Adipocyte (in vitro differentiated cells): ENCODE data around the gene GPRC5B.

Experiments
- DNase-seq: peaks from one replicate; pipeline ENCODE4 v3.0.0-alpha.2; 2015; ENCODE audit warnings: low read depth
- H3K27me3 ChIP-seq: replicated peaks from 2 replicates; pipeline ENCODE4 v1.7.0; 2013; ENCODE audit warnings: mild to moderate bottlenecking, low read length, moderate library complexity; ENCODE audit not compliant: control insufficient read depth, insufficient read depth
- H3K36me3 ChIP-seq: 2 replicates; pipeline ENCODE4 v1.7.0; 2013; ENCODE audit warnings: low read length, mild to moderate bottlenecking, moderate library complexity; ENCODE audit not compliant: control insufficient read depth, insufficient read depth, severe bottlenecking
- H3K4me1 ChIP-seq: 2 replicates; pipeline ENCODE4 v1.7.0; 2013; ENCODE audit warnings: mild to moderate bottlenecking, low read length, moderate library complexity; ENCODE audit not compliant: control insufficient read depth, insufficient read depth
- H3K4me3 ChIP-seq: 2 replicates; pipeline ENCODE4 v1.7.0; 2013; ENCODE audit warnings: mild to moderate bottlenecking, low read length, moderate library complexity
- H3K9ac ChIP-seq: 2 replicates; pipeline ENCODE4 v1.7.0; 2013; ENCODE audit warnings: mild to moderate bottlenecking, low read length, moderate library complexity
- H3K9me3 ChIP-seq: 2 replicates; pipeline ENCODE4 v1.7.0; 2013; ENCODE audit warnings: mild to moderate bottlenecking, low read length, moderate library complexity; ENCODE audit not compliant: control insufficient read depth

GPRC5B gene

DNA sequence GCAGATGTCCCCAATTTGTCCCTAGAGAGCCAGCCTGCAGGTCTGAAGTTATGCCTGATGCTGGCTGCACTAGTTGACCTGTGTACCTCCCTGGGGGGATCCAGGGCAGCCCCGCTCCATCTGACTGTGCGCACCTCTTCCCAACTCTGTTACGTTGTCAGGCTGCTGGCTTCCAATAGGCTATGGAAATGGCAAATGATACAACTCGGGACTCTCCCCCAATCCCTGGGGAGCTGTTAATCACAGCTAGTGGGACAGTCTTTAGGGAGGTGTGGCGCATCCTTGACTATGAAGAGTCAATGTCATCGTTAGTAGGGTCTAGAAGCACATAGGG is 30.1 kb downstream of the GPRC5B start:
- Histone ChIP-seq H3K9ac (no peak overlapping the region), H3K4me1 (no peaks in the 10 kb centered on the region), H3K9me3 (no peaks in the 10 kb centered on the region), H3K4me3 (no peak overlapping the region), H3K36me3 (peaks cover 4% of the 10 kb centered on the region), H3K27me3 (no peaks in the 10 kb centered on the region)
- no peak for DNase-seq

DNA sequence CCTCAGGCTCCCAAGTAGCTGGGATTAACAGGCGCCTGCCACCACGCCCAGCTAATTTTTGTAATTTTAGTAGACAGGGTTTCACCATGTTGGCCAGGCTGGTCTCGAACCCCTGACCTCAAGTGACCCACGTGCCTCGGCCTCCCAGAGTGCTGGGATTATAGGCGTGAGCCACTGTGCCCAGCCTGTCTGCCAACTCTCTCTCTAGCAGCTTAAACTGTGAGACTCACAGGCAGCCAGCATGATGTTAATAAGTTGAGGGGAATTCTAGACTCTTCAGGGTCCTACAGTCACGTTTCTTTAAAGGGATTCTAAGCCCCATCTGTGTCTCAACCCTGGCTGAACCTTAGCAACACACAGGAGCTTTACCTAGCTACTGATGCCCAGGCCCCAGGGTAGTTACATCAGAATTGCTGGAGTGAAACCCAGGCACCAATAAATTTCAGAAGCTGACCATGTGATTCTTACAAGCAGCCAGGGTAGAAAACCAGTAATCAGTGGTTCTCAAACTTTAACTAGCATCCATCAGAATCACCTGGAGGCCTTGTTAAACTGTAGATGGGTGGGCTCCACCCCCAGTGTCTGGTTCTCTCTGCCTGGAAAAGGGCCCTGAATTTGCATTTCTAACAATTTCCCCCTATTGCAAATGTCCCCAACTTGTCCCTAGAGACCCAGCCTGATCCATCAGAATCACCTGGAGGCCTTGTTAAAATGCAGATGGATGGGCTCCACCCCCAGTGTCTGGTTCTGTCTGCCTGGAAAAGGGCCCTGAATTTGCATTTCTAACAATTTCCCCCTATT is 30.7 kb downstream of the GPRC5B start:
- Histone ChIP-seq H3K36me3 (no peaks in the 10 kb centered on the region), H3K9me3 (no peaks in the 10 kb centered on the region), H3K27me3 (no peaks in the 10 kb centered on the region), H3K4me1 (no peaks in the 10 kb centered on the region), H3K4me3 (no peak overlapping the region), H3K9ac (no peak overlapping the region)
- DNase-seq = no peak

DNA sequence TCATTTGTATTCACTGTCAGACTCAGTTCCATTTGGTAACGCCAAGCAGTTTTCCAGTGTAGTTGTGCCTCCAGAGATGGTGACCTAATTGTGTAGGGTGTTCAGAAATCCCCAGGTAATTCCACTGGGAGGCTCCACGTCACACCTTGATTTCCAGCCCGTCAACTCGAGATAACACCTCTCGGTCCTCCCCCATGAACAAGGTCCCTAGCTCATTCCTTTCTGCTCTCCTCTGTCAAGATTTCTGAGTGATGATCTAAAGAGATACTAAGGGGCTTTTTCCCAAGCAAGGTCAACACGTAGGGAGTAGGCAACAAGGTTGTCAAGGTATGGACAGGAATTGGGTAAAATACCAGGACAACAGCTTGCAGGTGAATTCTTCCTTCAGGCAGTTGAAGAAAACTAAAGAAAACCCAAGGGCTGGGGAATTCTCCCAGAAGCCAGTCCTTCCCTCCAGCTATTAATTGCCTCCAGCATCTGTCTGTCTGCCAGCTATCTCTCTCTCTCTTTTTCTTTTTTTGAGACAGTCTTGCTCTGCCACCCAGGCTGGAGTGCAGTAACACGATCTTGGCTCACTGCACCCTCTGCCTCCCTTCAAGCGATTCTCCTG is 31.4 kb downstream of the GPRC5B start:
- H3K9ac ChIP-seq = no peak overlapping the region
- no peak overlapping the region for H3K4me3 ChIP-seq
- H3K36me3 ChIP-seq = no peaks in the 10 kb centered on the region
- no peaks in the 10 kb centered on the region for H3K4me1 ChIP-seq
- H3K9me3 ChIP-seq = no peaks in the 10 kb centered on the region
- no peak for DNase-seq
- H3K27me3 ChIP-seq = no peaks in the 10 kb centered on the region

DNA sequence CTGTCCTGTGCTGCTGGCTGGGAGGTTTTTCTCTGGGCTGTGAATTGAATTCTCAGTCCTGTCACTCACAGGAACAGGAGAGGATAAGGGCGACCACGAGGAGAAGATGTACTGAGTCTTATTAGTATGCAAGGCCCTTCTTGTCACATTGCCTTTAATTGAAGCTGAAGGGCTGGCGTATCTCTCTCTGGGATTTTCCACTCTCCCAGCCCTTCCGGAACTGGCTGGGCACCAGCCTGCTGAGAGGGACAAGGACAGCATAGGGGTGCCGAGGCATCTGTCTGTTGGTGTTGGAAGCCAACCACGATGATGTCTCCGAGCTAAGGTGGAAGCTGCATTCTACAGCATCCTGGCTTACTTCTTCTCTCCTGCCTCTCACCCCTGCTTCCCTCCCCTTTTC is 33.2 kb downstream of the GPRC5B start:
- no peaks in the 10 kb centered on the region for H3K27me3 ChIP-seq
- H3K9ac ChIP-seq = no peak overlapping the region
- H3K4me3 ChIP-seq = no peak overlapping the region
- no peak for DNase-seq
- no peaks in the 10 kb centered on the region for H3K9me3 ChIP-seq
- H3K36me3 ChIP-seq = no peaks in the 10 kb centered on the region
- H3K4me1 ChIP-seq = peaks cover under 1% of the 10 kb centered on the region

DNA sequence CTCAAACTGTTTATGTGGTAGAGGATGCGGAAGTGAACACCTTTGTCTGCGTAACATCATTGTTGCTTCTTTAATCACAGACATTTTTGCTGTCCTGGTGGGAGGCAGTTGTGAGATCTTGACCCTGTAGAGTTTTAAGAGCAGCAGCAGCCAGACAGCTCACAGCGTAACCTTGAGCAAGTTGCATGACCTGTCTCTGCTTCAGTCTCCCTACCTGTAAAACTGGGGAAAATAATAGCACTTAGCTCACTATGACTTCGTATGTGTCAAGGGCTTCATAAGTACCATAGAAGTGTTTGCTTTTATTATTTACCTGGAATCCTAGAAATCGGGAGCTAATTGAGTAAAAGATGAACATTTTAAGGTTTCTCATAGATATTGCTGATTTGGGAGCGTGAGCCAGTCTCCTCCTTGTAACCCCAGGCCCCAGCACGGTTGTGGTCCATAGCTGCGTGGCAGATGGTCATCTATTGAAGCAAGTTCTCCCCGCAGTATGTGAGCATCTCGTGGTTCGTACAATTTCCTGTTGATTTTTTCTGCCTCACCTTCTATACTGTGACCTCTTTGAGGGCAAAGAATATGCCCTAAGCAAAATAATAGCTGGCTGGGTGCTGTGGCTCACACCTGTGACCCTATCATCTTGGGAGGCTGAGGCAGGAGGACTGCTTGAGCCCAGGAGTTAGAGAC is 34.4 kb downstream of the GPRC5B start:
- H3K9ac ChIP-seq = no peak overlapping the region
- no peaks in the 10 kb centered on the region for H3K36me3 ChIP-seq
- H3K9me3 ChIP-seq = no peaks in the 10 kb centered on the region
- no peak overlapping the region for H3K4me3 ChIP-seq
- no peak for DNase-seq
- no peaks in the 10 kb centered on the region for H3K27me3 ChIP-seq
- H3K4me1 ChIP-seq = peaks cover 12% of the 10 kb centered on the region

DNA sequence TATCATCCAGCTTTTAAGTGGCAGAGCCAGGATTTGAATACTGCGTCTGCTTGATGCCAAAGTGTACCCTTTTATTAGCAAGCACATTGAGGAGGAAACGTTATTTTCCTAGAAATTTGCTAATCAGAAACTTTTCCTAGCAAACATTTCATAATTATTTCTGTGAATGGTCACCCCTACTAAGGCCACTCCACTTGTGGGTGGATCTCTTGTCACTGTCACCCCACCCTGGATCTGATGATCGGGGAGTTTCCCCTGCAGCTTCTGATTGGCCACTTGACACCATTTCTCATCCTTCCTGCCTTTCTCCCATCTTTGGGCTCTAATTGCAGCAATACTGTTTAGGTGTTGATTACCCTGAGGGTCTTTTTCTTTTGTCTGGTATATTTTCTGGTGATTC is 35.9 kb downstream of the GPRC5B start:
- DNase-seq = no peak
- Histone ChIP-seq H3K4me1 (peaks cover 15% of the 10 kb centered on the region), H3K36me3 (no peaks in the 10 kb centered on the region), H3K4me3 (no peak overlapping the region), H3K9me3 (no peaks in the 10 kb centered on the region), H3K9ac (no peak overlapping the region), H3K27me3 (no peaks in the 10 kb centered on the region)

DNA sequence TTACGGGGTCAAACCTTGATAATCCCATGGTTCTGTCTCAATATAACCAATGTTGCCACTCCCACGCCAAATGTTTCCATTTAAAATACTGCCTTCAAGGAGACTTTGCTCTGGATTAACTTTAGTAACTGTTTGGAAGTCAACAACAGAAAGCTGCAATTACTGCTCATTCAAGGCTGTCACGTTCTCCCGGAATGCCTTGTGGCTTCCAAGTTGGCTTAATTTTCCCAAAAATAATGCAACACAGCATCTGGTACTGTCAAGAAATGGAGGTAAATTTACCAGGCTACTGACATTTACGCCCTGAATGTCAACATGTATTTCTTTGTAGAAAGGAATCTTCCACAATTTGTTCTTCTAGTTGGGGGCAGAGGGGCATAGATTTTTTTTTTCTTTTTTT is 38.2 kb downstream of the GPRC5B start:
- no peaks in the 10 kb centered on the region for H3K36me3 ChIP-seq
- no peaks in the 10 kb centered on the region for H3K27me3 ChIP-seq
- no peak overlapping the region for H3K4me3 ChIP-seq
- no peak overlapping the region for H3K9ac ChIP-seq
- H3K4me1 ChIP-seq = peaks cover 15% of the 10 kb centered on the region
- no peaks in the 10 kb centered on the region for H3K9me3 ChIP-seq
- DNase-seq = no peak

DNA sequence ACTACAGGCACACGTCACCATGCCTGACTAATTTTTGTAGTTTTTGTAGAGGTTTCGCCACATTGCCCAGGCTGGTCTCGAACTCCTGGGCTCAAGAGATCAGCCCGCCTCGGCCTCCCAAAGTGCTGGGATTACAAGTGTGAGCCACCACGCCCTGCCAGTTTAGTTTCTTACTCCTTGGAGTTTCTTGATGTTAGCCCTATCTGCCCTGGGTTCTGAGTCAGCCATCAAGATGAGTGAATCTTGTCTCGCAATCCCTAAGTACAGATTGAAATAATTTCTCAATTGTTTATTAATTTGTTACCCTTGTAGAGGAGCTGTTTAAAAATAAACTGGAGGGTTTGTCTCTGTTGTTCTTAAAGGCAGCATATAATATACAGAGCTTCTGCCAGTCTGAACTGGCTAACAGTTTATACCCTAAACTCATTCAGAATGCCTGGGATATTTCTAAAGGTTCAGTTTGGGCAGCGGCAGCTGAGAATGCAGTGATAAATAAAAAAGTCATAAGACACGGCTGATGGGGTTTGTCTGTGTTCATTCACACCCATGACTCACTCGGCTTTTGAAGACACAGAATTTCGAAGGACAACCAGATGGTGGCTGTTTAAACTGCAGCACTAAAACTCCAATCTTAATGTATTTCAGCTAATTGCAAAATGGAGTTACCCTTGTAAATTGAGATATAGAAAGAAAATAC is 39.6 kb downstream of the GPRC5B start:
- peak; percentile 75 for DNase-seq
- Histone ChIP-seq H3K9ac (peak overlapping the region; percentile 57), H3K4me1 (peaks cover 15% of the 10 kb centered on the region), H3K4me3 (peak overlapping the region; percentile 23), H3K9me3 (no peaks in the 10 kb centered on the region), H3K36me3 (no peaks in the 10 kb centered on the region), H3K27me3 (no peaks in the 10 kb centered on the region)

DNA sequence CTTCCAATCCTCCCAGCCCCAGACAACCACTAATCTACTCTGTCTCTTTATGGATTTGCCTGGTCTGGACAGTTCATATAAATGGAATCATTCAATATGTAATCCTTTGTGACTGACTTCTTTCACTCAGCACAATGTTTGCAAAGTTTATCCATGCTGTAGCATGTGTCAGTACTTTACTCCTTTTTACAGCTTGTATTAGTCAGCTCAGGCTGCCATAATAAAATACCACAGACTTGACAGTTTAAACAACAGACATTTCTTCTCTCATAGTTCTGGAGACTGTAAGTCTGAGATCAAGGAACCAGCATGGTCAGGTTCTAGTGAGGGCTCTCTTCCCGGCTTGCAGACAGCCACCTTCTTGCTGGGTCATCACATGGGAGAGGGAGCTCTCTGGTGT is 41.3 kb downstream of the GPRC5B start:
- no peaks in the 10 kb centered on the region for H3K9me3 ChIP-seq
- H3K36me3 ChIP-seq = no peaks in the 10 kb centered on the region
- H3K4me3 ChIP-seq = no peak overlapping the region
- H3K9ac ChIP-seq = no peak overlapping the region
- peaks cover 16% of the 10 kb centered on the region for H3K4me1 ChIP-seq
- no peak for DNase-seq
- H3K27me3 ChIP-seq = no peaks in the 10 kb centered on the region

DNA sequence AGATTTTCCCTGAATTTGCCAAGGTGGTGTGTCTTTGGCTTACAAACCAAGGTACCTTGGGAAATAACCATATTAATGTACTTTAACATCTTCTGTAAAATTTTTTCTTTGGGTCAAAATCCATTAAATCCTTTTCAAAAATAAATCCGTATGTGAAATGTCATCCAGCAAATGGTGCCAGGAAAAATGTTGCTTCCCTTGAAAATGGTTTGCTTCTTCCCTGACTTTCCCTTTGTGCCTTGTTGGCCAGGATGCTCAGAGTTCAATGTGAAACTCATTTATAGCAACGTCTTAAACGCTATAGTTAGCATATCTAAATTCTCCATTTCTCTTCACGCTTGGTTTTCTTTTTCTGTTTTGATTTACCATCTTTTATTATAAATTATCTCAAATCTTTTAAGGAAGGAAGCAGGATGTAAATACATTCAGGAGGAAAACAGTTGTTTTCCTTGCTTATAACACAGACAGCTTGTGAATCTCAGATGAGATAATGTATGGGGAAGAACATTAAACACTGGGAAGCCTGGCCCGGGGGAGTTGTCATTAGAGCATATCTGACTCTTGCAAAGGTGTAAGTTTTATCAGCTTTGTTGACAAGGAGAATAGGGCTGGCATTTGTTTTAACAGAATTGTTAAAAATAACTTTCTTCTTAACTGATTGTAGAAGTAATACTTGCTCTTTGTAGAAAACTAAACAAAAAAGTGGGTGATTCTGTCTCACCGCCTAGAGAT is 42.1 kb downstream of the GPRC5B start:
- H3K27me3 ChIP-seq = no peaks in the 10 kb centered on the region
- H3K9ac ChIP-seq = no peak overlapping the region
- peaks cover 24% of the 10 kb centered on the region for H3K4me1 ChIP-seq
- H3K9me3 ChIP-seq = no peaks in the 10 kb centered on the region
- H3K4me3 ChIP-seq = no peak overlapping the region
- no peaks in the 10 kb centered on the region for H3K36me3 ChIP-seq
- DNase-seq = no peak

DNA sequence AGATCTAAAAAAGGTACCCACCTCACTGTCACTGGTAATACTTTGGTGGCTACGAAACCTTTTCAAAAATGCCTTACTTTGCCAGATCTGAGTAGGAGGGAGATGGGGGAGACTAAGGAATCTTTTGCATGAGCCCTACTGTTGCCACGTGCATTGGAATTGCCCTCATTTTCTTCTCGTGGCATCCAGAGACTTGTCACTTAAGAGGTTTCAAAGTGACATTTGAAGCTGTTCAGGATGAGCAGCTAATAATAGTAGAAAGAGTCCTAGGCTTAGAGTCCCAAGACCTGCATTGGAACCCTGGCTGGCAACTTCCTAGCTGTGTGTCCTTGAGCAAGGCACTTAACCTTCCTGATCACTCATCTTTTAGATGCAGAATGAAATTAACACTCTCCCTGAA is 43.5 kb downstream of the GPRC5B start:
- Histone ChIP-seq H3K27me3 (no peaks in the 10 kb centered on the region), H3K4me1 (peaks cover 34% of the 10 kb centered on the region), H3K9me3 (no peaks in the 10 kb centered on the region), H3K9ac (no peak overlapping the region), H3K4me3 (no peak overlapping the region), H3K36me3 (no peaks in the 10 kb centered on the region)
- DNase-seq = no peak
